ELR (cell line): ENCODE measurements around the gene PPP1R3G.

Experiments
- DNase-seq: peaks from one replicate; pipeline ENCODE4 v3.0.0-alpha.2; 2015; ENCODE audit warnings: low read depth

The PPP1R3G gene

GRCh38 chr6:5072440-5072839, 12.7 kb upstream of the PPP1R3G start:
- no peak for DNase-seq

DNA sequence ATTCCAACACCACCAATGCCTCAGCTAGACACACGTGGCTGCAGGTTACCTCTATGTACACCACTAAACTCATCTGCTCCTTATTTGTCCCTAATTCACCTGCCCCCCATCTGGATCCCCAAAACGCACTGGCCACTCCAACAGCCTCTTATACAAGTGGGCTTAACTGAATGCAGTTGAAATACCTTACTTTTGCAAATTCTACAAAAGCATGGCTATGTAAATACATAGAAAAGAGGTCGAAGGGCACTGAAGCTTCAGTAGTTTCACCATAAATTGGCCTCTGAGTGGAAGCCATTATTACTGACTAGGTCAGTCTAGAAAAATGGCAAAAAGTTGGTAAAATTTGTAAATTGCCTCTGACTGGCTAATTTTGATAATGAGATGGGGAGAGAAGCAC, 11.1 kb upstream of the PPP1R3G start:
- no peak for DNase-seq

DNA sequence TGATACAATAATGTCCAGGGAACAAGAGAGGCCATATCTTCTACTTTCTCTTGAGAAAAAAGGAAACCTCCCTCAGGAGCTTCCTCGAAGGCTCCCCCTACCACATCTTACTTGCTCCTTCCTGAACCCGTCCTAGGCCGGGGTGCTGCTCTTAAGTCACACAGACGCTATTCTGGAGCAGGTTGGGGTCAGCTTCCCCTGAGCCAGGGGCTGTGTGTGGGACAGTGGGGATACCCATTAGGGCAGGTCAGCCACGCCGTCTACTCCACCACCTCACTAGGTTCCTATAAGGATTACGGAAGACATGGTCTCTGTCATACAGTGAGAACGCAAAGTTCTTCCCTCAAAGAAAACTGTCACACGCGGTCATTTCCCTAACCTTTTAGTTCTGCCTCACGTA, 8.2 kb upstream of the PPP1R3G start:
- no peak for DNase-seq

DNA sequence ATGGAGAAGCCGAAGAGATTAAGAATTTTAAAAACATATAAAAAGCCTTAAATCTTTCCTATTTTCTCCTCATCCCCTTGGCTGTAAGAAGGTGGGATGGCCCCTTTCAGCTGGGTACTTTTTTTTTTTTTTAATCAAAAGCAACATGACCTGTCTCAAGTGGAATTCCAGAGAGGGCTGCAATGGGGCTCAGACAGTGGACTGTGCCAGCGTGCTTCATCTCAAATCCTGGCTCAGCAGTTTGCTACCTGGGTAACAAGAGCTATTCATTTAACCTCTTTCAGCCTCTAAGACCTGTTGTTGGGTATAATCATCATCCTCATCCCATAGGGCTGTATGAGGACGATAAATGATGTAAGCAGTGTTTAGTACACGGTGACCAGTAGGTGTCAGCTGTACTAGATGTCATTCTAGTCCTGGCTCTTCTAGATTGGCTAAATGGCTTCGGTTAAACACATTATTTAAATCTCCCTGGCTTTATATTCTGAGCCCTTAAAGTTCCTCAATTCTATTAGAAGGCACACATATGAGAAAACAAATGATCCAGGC, 6.9 kb upstream of the PPP1R3G start:
- DNase-seq = peak; percentile 46

DNA sequence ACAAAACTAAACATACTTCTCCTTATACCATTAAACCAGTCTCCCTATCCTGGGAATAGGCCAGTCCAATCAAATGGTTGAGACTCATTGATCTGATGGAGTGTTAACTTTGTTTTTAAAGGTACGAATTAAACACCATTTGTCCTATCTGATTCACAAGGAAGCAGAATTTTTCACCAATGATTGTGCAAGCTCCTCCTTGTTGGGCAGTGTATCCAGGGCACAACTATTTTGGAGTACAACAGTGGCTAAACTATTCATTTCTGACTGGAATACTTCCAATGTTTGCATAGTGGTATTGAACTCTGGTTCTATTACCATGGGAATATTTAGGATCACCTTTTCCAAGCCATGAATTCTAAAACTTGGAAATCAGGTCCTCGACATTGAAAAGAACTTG, 5.4 kb upstream of the PPP1R3G start:
- no peak for DNase-seq

- peak; percentile 16 for DNase-seq
Measured at GRCh38 chr6:5080574-5080973, 4.6 kb upstream of the PPP1R3G start.

- no peak for DNase-seq
Measured at GRCh38 chr6:5081182-5081581, 4.0 kb upstream of the PPP1R3G start.

- DNase-seq = peak; percentile 70
Measured at GRCh38 chr6:5081955-5082354, 3.2 kb upstream of the PPP1R3G start.

- DNase-seq = peak; percentile 99
Measured at GRCh38 chr6:5082487-5083306, 2.4 kb upstream of the PPP1R3G start.

DNA sequence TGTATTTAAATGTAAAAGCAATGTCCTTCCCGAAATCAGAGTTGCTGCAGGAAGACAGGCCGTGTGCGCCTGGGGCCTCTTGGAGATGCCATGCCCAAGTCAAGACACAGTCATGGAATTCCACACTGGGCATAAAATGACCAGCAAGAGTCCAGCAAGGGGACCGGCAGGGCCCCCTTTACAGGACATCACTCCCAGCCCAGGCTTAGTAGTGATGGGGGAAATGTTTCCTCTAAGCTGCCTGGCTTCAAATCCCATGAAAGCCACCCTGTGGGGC, 1.9 kb upstream of the PPP1R3G start:
- DNase-seq = no peak

DNA sequence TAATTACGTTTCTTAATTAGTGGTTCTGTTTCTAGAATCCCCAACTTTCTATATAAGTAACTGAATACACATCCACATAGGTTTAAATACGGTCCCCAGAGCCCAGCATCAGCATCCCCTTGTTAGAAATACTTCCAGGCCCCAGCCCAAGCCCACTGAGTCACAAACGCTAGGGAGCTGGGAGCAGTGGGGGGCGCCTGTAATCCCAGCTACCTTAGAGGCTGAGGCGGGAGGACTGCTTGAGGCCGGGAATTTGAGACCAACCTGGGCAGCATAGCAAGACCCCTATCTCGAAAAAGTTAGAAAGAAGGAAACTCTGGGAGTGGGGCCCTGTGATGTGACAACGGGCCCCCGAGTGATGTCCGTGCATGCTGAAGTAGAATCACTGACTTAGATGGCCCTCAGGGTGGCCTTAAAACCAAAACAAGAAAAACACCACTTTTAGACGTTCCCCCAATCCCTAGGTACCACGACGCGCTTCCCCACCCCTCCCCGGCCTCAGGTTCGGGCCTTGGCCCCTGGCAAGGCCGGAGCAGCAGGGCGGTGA, 1.3 kb upstream of the PPP1R3G start:
- DNase-seq = no peak

DNA sequence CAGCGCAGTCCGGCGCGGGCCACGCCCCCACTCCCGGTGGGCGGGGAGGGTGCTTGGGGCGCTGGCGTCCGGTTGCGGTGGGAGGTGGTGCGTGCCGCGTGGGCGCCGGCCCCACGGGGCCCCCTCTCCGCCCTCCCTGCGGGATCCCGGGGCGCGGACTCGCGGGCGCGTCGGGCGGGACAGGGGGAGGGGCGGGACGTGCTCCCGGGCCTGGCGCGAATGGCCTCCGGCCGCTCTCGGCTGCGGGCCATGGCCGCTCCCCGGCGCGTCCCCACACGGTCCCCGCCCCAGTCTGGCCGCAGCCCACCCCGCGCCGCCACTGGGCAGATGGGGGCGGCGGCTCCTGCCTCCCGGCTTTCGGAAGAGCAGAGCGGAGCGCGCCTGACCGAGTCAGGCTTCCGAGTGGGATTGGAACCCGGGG, 771 bp upstream of the PPP1R3G start:
- DNase-seq = no peak

- peak; percentile 52 for DNase-seq
Measured at GRCh38 chr6:5085648-5086293, 630 bp downstream of the PPP1R3G start.

GRCh38 chr6:5086294-5086890, 1.3 kb downstream of the PPP1R3G start:
- DNase-seq = no peak

GRCh38 chr6:5087389-5087788, 2.2 kb downstream of the PPP1R3G start:
- no peak for DNase-seq

DNA sequence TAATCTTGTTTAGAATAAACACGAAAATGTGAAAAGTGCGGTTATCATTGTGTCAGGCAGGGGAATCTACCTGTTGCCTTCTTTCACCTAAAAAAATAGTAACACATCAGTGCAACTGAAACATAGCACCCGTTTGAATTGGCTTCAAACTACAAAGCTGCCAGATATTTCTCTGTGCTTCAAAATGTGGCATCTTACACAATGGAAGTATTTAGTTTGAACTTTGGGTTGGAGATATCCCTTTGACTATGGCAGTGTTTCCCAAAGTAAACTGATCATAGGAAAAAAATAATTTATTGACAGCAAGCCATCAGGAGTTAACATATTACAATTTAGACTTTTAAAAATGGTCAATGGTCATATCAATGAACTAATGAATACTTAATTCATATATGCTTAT, 3.6 kb downstream of the PPP1R3G start:
- DNase-seq = no peak

DNA sequence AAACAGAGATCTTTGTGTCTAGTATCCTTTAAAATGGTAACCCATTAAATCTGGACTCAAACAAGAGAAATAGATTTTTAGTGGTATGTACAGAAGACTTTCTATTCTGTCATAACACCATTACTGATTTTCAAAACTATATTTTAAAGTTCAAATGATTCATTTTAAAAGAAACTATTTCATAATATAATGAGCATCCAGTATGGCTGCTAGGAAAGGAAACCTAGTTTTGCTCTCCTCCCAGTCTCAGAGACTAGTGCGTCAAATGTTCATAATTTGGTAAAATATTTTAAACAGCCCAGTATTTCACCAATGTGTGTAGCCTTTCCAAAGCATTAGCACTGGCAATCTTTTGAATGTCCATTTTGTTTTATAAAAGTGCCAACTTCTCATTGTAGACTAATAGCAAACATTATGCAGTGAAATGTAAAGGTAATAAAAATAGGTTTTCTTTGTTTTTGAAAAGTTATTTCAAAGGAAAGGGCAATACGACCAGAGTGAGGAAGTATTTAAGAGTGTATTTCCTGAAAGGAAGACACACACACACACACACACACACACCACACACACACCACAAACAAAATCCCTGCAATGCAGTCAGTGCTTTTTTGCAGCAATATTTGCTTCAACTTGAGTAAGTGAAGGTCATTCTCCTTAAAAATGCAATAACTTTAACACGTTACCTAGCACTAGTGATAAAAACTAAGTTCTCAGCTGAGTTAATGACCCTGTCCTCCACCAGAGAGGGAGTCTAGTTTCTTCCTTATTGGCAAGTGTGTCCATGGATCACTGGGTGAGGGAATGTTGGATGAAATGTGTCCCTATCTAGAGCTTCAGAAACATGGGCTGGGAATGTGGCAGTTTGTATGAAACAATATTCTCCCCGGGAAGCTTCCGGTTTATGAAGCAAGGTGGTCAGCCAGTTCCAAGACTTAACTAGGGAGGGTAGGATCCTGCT, 4.6 kb downstream of the PPP1R3G start:
- no peak for DNase-seq

GRCh38 chr6:5090603-5091002, 5.5 kb downstream of the PPP1R3G start:
- no peak for DNase-seq

GRCh38 chr6:5091210-5092069, 6.3 kb downstream of the PPP1R3G start:
- DNase-seq = no peak

DNA sequence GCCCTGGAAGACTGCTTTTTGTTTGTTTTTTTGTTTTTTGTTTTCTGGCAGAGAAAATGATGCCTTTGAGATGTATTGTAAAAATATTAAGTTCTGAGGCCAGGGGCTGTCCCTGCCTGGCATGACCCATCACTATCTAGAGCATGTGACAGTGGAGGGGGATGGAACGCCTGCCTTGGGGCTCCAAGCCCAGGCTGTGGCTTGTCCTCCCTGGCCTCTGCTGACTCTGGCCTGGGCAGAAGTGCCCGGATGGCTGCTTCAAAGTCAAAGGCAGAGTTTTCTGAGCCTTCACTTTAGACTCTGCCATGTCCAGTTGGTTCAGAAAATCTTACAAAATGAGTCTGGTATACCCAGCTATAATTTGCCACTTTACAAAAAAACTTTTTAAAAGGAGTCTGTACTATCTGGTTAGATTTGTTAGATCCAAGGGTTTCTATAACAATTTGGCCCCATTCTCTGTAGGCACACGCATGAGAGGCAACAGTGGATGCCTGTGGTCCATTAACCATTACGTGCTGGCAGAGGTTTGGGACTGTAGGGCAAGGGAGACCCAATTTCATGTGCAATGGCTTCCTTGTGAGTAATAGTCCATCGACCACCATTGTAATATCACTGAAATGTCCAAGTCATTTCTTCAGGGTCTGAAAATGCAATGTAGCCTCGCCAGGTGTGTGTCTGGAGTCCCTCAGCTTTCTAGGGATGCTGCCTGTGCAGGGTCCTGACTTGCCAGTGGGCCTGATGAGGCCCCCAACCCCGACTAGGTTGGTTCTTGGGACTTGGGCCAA, 8.3 kb downstream of the PPP1R3G start:
- no peak for DNase-seq
